ENCODE data around the gene HDAC4. TPM values are rescaled to one million over a fixed set of nuclear protein-coding genes. Genes with fewer than 3 reads are reported as not detected.
"Not testable (repeated sequence)": the region's sequence is repeated elsewhere in the genome, so short reads cannot be mapped to it uniquely, and the experiment has no call there.

Gene HDAC4
- total and polyA plus RNA-seq, 9 donors, result 7.0 to 74.0 (median 46.3) TPM

DNA sequence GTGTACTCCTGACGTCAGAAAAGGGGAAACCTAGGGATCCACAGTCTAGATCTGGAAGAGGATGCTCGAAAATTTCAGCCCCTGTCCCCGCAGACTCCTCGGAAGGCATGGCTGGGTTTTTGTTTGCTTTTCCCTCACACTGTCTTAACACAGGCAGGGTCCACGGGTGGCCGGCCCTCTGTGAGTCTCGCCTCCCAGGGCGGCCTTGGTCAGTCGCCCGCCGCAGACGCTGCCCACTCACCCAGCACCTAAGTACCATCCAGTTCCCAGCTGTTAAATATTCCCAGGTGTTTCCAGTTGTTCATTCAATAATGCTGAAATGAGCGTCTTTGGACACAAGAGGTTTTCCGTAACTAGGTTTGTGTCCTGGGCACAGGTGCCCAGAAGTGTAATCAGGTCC, 359.8 kb downstream of the HDAC4 start:
- no peak for TF ChIP-seq POLR2A (IDR thresholded peaks at IDR 0.05)
- no peak for TF ChIP-seq EP300 (IDR thresholded peaks at IDR 0.05)
- TF ChIP-seq, protein P1, sequence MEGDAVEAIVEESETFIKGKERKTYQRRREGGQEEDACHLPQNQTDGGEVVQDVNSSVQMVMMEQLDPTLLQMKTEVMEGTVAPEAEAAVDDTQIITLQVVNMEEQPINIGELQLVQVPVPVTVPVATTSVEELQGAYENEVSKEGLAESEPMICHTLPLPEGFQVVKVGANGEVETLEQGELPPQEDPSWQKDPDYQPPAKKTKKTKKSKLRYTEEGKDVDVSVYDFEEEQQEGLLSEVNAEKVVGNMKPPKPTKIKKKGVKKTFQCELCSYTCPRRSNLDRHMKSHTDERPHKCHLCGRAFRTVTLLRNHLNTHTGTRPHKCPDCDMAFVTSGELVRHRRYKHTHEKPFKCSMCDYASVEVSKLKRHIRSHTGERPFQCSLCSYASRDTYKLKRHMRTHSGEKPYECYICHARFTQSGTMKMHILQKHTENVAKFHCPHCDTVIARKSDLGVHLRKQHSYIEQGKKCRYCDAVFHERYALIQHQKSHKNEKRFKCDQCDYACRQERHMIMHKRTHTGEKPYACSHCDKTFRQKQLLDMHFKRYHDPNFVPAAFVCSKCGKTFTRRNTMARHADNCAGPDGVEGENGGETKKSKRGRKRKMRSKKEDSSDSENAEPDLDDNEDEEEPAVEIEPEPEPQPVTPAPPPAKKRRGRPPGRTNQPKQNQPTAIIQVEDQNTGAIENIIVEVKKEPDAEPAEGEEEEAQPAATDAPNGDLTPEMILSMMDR (IDR thresholded peaks at IDR 0.05), result no peak
- no peaks in the 10 kb centered on the region for H3K9me3 ChIP-seq
- H3K27me3 ChIP-seq, result no peaks in the 10 kb centered on the region
- H3K36me3 ChIP-seq, result no peaks in the 10 kb centered on the region
- H3K27ac ChIP-seq, result no peak overlapping the region
- no peaks in the 10 kb centered on the region for H3K4me1 ChIP-seq (ENCODE audit: insufficient read depth)
- DNase-seq, result peak in 1 of 5 donors; percentile 8
- 79 to 84% (median 82%) methylated on average over 14 of the region's 14 CpGs for WGBS, 3 donors
- intact Hi-C loops (cut with DNase I), result no loop called here
- no peak overlapping the region for H3K4me3 ChIP-seq

DNA sequence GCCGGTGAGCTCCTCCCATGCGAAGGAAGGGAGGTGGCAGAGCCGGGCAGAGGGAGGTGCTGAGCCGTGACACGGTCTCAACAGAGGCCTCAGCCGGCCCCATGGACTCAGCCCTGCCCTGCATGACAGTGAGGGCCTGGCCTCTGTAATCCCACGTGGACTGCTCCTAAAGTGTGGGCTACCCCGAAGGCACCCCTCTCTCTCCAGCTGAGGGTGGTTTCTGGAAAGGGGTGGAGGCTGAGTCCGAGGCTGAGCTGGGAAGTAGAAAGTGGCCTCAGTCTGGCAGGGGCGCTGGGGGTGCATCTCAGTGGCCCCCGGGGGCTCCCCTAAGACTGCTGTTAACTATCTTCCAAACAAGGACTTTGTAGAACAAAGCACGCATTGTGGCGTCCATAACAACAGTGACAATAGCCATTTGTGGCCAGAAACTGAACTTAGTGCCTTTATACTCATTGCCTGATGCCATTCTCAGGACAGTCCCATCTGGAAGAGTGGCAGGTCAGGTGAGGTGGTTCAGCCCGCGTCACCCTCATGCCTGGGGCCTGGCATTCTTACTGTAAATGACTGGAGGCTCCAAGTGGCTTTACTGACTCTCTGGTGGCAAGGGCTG, 360.6 kb downstream of the HDAC4 start:
- Histone ChIP-seq H3K27me3 (no peaks in the 10 kb centered on the region), H3K36me3 (no peaks in the 10 kb centered on the region), H3K27ac (no peak overlapping the region), H3K4me1 (ENCODE audit: insufficient read depth) (no peaks in the 10 kb centered on the region), H3K4me3 (no peak overlapping the region), H3K9me3 (no peaks in the 10 kb centered on the region)
- TF ChIP-seq EP300 (IDR thresholded peaks at IDR 0.05), result no peak
- TF ChIP-seq POLR2A (IDR thresholded peaks at IDR 0.05), result no peak
- TF ChIP-seq, protein P1 (IDR thresholded peaks at IDR 0.05), result no peak
- 80 to 83% (median 83%) methylated on average over 15 of the region's 15 CpGs for WGBS, 3 donors
- intact Hi-C loops (cut with DNase I), result no loop called here
- no peak for DNase-seq

DNA sequence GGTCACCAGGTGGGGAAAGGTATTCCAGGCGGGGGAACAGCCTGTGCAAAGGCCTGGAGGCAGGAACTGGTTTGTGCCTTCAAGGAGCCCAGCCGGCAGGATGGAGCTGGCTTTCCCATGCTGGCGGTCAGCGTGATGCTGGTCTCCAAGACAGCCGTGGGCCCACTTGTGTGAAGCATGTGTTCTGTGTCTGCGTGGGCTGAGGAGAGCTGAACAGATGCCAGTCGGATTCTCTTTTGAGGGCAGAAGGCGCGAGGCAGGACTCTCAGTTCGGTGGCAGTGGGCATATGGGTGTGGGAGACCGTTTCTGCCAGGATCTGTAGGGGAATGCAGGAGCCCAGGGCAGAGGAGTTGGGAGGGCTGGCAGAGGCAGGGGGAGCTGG, 361.4 kb downstream of the HDAC4 start:
- Histone ChIP-seq H3K9me3 (no peaks in the 10 kb centered on the region), H3K4me1 (ENCODE audit: insufficient read depth) (no peaks in the 10 kb centered on the region), H3K4me3 (no peak overlapping the region), H3K27ac (no peak overlapping the region), H3K36me3 (no peaks in the 10 kb centered on the region), H3K27me3 (no peaks in the 10 kb centered on the region)
- TF ChIP-seq POLR2A (IDR thresholded peaks at IDR 0.05) (no peak), EP300 (IDR thresholded peaks at IDR 0.05) (no peak)
- TF ChIP-seq, protein P1 (IDR thresholded peaks at IDR 0.05), result no peak
- DNase-seq, result no peak
- WGBS, 3 donors, result 78 to 79% (median 78%) methylated on average over 11 of the region's 11 CpGs
- intact Hi-C loops (cut with DNase I), result loop anchor here in 3 of 4 donors (5.0 to 10.0 kb wide), 5 partner anchors 843 to 1105 kb away; partner anchors contain the start of genes COPS9 (in 1 of the 3) and OTOS (in 1 of the 3)

DNA sequence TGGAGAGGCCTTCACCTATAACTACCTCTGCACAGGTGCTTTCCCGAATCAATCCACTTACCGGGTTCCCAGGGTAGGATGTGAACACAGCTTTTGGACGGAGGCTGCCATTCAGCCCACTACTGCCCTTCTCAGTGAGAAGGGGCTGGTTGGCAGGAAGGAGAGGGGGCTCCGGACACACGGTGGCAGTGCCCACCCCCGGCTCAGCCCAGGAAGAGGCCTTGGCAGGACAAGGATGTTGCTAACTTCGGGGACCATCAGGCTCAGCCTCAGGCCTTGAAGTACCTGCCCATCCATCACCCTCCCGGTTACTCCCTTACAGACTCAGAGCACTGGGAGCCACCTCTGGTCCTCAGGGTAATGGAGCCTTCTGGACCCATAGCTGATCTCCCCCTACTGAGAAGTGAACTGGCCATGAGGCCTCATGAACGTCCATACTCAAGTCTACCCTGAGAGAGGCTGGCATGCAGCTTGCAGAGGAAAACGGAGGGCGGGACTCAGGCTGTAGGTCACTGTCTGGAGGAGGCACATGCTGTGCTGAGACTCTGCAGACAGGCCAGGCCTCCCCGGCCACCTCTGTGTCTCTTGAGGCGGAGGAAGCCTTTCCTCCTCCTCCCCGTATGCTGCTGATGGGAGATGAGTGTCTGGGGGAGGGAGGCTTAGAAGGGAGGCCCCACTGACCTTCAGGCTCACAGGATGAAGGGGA, 361.9 kb downstream of the HDAC4 start:
- intact Hi-C loops (cut with DNase I), result loop anchor here in 3 of 4 donors (5.0 to 10.0 kb wide), 5 partner anchors 843 to 1106 kb away; partner anchors contain the start of genes COPS9 (in 1 of the 3) and OTOS (in 1 of the 3)
- no peak overlapping the region for H3K27ac ChIP-seq
- 74 to 82% (median 77%) methylated on average over 13 to 14 of the region's 14 CpGs for WGBS, 3 donors
- H3K9me3 ChIP-seq, result no peaks in the 10 kb centered on the region
- H3K4me1 ChIP-seq (ENCODE audit: insufficient read depth), result no peaks in the 10 kb centered on the region
- no peak for DNase-seq
- no peaks in the 10 kb centered on the region for H3K36me3 ChIP-seq
- no peak for TF ChIP-seq EP300 (IDR thresholded peaks at IDR 0.05)
- TF ChIP-seq, protein P1 (IDR thresholded peaks at IDR 0.05), result no peak
- no peaks in the 10 kb centered on the region for H3K27me3 ChIP-seq
- no peak overlapping the region for H3K4me3 ChIP-seq

DNA sequence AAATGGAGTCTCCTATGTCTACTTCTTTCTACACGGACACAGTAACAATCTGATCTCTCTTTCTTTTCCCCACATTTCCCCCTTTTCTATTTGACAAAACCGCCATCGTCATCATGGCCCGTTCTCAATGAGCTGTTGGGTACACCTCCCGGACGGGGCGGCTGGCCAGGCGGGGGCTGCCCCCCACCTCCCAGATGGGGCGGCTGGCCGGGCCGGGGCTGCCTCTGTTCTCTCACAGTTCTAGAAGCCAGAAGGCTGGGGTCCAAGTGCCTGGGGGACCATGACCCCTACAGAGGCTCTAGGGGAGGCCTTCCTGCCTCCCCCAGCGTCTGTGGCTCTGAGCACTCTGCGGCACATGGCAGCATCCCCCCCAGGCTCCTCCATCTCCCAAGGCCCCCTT, 362.5 kb downstream of the HDAC4 start:
- H3K27me3 ChIP-seq; H3K4me1 ChIP-seq (ENCODE audit: insufficient read depth); H3K4me3 ChIP-seq; H3K36me3 ChIP-seq; H3K27ac ChIP-seq; DNase-seq; H3K9me3 ChIP-seq: not testable (repeated sequence)
- intact Hi-C loops (cut with DNase I), result loop anchor here in 3 of 4 donors (5.0 to 10.0 kb wide), 5 partner anchors 844 to 1107 kb away; partner anchors contain the start of genes COPS9 (in 1 of the 3) and OTOS (in 1 of the 3)
- WGBS, 3 donors, result 63 to 91% (median 72%) methylated on average over 3 to 13 of the region's 13 CpGs
